GM21423 (cell line): ENCODE results near the gene PECR.
"Not testable (repeated sequence)": the region's sequence is repeated elsewhere in the genome, so short reads cannot be mapped to it uniquely, and the experiment has no call there.

Experiments
- ATAC-seq: cut with Tn5 transposase; IDR thresholded peaks from one replicate; pipeline ENCODE4 v1.9.1; 2021; ENCODE audit warnings: mild to moderate bottlenecking, moderate library complexity; ENCODE audit not compliant: unreplicated experiment

The PECR gene

DNA sequence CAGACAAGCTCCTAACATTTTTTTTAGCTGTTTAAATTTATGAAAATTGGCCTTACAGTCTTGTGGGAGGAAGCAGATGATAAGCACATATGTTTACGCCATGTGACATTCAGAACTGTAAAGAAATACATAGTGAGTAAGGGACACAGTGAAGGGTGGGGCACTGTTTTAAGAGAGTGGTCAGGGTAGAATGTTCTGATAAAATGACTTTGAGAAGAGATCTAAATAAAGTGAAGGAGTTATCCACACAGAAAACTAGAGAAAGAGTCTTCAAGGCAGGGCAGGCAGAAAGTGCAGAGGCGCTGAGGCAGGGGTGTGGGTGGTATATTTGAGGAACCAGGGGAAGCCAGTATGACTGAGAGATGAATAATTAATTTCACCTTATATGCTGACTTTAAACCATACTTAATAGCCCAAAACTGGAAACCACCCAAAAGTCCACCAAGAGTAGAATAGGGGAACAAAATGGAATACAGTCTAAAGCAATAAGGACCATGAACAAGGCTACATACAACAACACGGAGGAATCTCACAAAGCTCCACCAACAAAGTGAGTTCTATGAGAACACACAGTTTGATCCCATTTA, 76.8 kb downstream of the PECR start:
- peak; percentile 27 for ATAC-seq

DNA sequence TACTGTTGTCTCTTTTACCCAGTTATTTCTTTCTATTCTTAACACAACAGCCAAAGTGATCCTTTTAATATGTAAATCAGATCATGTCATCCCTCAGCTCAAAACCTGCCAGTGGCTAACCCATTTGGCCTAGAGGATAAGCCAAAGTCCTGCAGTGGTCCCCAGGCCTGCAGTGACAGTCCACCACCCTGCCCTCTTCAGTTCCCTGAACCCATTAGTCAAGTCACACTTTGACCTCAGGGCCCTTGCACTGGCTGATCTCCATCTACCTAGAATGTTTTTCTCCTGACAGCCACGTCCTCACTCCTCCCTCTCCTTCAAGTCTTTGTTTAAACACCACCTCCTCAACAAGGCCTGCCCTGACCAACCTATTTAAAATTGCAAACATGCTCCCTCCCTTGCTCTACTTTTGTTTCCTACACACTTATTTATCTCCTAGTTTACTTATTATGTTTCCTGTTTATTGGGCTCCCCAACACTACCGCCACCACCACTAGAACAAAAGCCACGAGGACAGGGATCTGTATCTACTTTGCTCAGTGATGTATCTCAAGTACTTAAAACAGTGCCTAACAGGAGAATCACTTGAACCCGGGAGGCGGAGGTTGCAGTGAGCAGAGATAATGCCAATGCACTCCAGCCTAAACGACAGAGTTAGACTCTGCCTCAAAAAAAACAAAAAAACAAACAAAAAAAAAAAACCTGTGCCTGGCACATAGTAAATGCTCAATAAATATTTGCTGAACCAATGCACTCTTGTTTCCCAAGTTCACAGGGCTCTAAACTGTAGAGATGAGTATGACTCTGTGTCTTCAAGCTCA, 77.5 kb downstream of the PECR start:
- ATAC-seq: no peak

DNA sequence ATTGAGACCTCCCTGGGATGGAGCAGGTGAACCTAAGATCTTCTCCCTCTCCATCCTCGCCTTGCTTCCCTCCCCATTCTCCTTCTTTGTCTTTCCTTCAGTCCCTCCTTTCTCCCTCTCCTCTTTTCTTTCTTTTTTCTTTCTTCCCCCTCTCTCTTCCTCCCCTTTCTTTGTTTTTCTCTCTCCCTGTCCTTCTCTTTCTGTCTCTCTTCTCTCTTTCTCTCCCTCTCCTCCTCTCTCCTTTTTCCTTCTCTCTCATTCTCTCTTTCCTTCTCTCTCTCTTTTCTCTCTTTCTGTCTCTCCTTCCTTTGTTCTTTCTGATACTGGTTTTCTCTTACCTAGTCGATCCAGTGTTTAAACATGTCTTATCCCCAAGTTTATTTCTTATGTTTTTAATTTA, 78.9 kb downstream of the PECR start:
- no peak for ATAC-seq

DNA sequence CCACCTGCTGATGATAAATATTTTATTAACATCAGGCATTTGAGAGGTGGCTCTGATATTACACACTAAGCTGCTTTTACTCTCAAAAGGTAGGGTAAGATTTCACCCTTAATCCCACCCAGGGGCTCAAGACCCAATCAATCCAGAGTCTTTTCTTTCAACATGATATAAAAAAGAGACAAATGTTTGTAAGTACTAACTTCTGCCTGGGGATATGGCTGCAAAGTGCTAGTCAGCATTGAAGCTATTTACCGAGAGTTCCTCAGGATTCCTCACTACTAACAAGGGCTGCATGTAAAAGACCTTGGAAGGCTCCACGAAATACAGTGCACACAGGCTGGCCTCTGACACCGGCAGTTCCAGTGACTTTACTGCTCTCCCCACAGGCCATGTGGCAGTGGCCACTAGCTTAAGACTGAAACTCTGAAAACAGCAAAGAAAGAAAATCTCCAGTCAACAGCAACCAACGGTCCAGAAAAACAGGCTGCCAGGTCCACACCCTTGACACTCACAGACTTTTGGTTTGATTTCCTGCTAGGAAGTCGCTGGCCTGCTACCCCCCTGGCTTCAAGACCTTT, 79.4 kb downstream of the PECR start:
- no peak for ATAC-seq

DNA sequence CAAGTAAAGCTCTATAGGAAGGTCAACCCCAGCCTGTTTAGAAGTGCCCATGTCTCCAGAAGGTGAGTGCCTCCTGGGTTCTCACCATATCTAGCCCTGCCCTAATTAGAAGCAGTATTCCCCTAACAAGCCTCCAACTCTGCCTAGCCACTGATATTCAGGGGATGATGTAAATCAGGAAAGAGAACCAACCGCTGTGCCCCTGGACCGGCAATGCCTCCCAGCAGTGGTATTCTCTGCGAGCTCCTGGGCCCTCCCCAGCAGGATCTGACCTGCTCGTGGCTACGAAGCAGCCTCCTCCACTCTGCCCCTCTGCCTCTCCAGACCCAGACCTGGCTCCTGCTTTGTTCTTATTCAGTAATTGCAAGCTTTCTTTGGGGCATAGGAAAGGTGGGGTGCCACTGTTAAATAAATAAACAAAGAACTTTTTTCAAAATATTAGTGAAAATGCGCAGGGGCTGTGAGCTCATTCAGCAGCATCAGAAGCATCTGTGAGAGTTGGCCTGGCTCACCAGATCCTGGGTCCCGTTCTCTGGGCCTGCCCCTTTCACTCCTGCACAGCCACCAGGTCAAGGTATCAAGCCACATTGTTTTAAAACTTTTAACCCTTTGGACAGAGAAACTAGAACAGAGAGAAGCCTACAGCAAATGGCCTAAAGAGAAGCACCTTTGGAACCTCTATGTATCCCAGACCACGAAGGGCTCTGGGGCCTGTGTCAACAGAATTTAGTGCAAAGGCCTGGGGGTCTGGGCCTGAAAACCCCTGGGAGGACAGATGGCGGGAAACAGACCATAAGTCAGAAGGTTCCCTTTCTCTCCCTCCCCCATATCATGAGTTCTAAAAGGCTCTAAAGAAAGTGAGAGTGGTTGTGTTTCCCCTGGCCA, 80.2 kb downstream of the PECR start:
- ATAC-seq: peak; percentile 27

DNA sequence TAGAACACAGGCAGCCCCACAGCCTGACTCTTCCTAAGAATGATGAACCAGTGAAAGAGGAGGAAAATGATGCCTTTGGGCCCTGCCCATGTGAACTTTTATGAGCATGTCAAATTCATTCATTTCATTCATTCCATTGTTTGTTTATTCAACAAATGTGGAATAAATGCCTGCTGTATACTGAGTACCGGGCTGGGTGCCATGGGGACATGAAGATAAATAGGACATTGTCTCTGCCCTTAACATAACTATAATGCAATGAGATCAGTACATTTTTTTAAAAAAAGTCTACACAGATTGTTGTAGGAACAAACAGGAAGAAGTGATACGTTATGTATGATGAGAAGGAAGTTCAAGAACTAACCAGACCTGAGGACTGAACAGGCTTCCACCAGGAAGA, 83.0 kb downstream of the PECR start:
- ATAC-seq: no peak

DNA sequence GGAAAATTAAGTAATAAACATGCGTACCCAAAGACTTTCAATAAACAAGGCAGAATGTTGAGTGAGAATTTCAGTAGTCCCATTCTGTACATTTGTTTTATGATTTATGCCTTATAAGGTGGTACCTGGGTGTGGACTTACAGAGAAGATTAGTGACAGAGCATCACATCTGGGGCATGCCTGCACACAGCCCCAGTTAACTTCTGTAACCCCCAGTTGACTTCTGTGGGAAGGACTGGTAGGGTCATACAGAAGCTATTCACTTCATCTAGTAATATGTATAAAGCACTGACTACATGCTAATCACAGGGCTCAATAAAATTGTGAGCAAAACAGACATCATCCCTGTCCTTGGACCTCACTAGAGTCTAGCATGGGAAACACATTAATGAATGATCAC, 84.4 kb downstream of the PECR start:
- no peak for ATAC-seq

DNA sequence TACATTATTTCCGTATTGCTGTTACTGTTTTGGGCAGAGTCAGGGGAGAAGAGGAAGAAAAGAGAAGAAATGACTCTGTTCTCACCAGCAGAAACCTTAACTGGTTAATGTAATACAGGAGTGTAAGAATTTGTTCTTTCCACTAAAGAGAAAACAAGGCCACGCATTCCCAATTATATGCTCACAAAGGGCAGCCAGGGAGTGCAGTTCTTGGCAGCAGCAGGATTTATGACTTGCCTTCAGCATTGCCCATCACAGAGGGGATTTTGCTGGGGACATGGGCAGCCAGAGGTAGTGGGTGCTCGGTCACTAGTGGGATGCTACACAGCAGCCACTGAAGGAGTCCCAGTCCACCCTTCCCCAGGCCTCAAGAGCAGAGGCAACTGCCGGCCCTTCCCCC, 86.7 kb downstream of the PECR start:
- ATAC-seq: no peak

DNA sequence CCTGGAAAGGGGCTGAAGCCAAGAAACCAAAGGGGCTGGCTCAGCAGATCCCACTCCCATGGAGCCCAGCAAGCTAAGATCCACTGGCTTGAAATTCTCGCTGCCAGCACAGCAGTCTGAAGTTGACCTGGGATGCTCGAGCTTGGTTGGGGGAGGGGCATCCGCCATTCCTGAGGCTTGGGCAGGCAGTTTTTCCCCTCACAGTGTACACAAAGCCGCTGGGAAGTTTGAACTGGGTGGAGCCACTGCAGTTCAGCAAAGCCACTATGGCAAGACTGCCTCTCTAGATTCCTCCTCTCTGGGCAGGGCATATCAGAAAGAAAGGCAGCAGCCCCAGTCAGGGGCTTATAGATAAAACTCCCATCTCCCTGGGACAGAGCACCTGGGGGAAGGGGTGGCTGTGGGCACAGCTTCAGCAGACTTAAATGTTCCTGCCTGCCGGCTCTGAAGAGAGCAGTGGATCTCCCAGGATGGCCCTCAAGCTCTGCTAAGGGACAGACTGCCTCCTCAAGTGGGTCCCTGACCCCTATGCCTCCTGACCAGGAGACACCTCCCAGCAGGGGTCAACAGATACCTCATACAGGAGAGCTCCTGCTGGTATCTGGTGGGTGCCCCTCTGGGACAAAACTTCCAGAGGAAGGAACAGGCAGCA, 92.9 kb downstream of the PECR start:
- ATAC-seq: not testable (repeated sequence)
